OCI-LY1 (cell line): Measurements from ENCODE around the gene ZNF219.

ENCODE experiments used
- H2AFZ ChIP-seq: fragments of 200-600 bp; sonication (generic), shearing (Covaris generic); 2 replicates; pipeline ENCODE4 v1.6.0; 2014; ENCODE audit warnings: antibody characterized with exemption, mild to moderate bottlenecking, low read length
- H3F3A ChIP-seq: fragments of 200-600 bp; sonication (generic), shearing (Covaris generic); 2 replicates; pipeline ENCODE4 v1.6.0; 2014; ENCODE audit warnings: mild to moderate bottlenecking, antibody characterized with exemption, low read length, moderate library complexity; ENCODE audit not compliant: insufficient read depth
- H3K27ac ChIP-seq: fragments of 200-600 bp; sonication (generic); 2 replicates; pipeline ENCODE4 v1.5.1; 2014; ENCODE audit warnings: low read length, mixed run types, mild to moderate bottlenecking, low read depth; ENCODE audit not compliant: poor library complexity, severe bottlenecking
- H3K27me3 ChIP-seq: fragments of 200-600 bp; sonication (generic); 2 replicates; pipeline ENCODE4 v1.6.0; 2014; ENCODE audit warnings: antibody characterized with exemption, mild to moderate bottlenecking, low read length, moderate library complexity; ENCODE audit not compliant: insufficient read depth
- H3K36me3 ChIP-seq: fragments of 200-600 bp; sonication (generic); 2 replicates; pipeline ENCODE4 v1.6.1; 2014; ENCODE audit warnings: mild to moderate bottlenecking, antibody characterized with exemption, low read length, moderate library complexity, mixed read lengths; ENCODE audit not compliant: insufficient read depth
- H3K4me1 ChIP-seq: fragments of 200-600 bp; sonication (generic); 2 replicates; pipeline ENCODE4 v1.5.1; 2014; ENCODE audit warnings: mild to moderate bottlenecking, low read length, moderate library complexity; ENCODE audit not compliant: insufficient read depth, severe bottlenecking
- H3K4me2 ChIP-seq: fragments of 200-600 bp; sonication (generic), shearing (Covaris generic); 2 replicates; pipeline ENCODE4 v1.6.1; 2014; ENCODE audit warnings: low read length
- H3K4me3 ChIP-seq: fragments of 200-600 bp; sonication (generic); 2 replicates; pipeline ENCODE4 v1.5.1; 2014; ENCODE audit warnings: low read length, low read depth, mild to moderate bottlenecking, mixed read lengths; ENCODE audit not compliant: poor library complexity, severe bottlenecking
- H3K79me2 ChIP-seq: fragments of 200-600 bp; shearing (Covaris generic); 2 replicates; pipeline ENCODE4 v1.6.1; 2016; ENCODE audit warnings: mixed run types, low read length, mixed read lengths; ENCODE audit not compliant: insufficient read depth
- H3K9ac ChIP-seq: fragments of 200-600 bp; sonication (generic), shearing (Covaris generic); 2 replicates; pipeline ENCODE4 v1.6.1; 2014; ENCODE audit warnings: mild to moderate bottlenecking, low read length, mixed read lengths
- H3K9me2 ChIP-seq: fragments of 200-600 bp; sonication (generic), shearing (Covaris generic); 2 replicates; pipeline ENCODE4 v1.6.1; 2014; ENCODE audit warnings: low read depth, mild to moderate bottlenecking, low read length, mixed read lengths
- H3K9me3 ChIP-seq: fragments of 200-600 bp; shearing (Covaris generic); 2 replicates; pipeline ENCODE4 v1.6.1; 2014; ENCODE audit warnings: low read length, mixed read lengths
- H4K20me1 ChIP-seq: fragments of 200-600 bp; sonication (generic), shearing (Covaris generic); 2 replicates; pipeline ENCODE4 v1.6.0; 2016; ENCODE audit warnings: mild to moderate bottlenecking, low read length; ENCODE audit not compliant: insufficient read depth
- CTCF ChIP-seq: fragments of 200-600 bp; sonication (generic), shearing (Covaris generic); IDR thresholded peaks from 2 replicates; pipeline ENCODE4 v1.5.1; 2017; ENCODE audit warnings: mild to moderate bottlenecking, antibody characterized with exemption, low read length, moderate library complexity, mixed read lengths
- EZH2 ChIP-seq: fragments of 200-600 bp; sonication (generic), shearing (Covaris generic); IDR thresholded peaks from 2 replicates; pipeline ENCODE4 v1.8.0; 2017; ENCODE audit warnings: borderline replicate concordance, mixed run types, mild to moderate bottlenecking, antibody characterized with exemption, low read length, moderate library complexity, mixed read lengths

The ZNF219 gene

GRCh38 chr14:21086908-21087293, 11.6 kb downstream of the ZNF219 start:
- Histone ChIP-seq H3K27ac (no peak overlapping the region), H3K9me3 (no peaks in the 10 kb centered on the region), H3K79me2 (no peaks in the 10 kb centered on the region), H4K20me1 (no peaks in the 10 kb centered on the region), H2AFZ (no peak overlapping the region), H3K4me2 (no peak overlapping the region), H3K4me3 (no peak overlapping the region), H3K4me1 (no peaks in the 10 kb centered on the region), H3K36me3 (no peaks in the 10 kb centered on the region), H3F3A (no peaks in the 10 kb centered on the region), H3K27me3 (peaks cover 9% of the 10 kb centered on the region; the same call in 1 of the 2 replicates), H3K9ac (no peak overlapping the region), H3K9me2 (no peaks in the 10 kb centered on the region)
- TF ChIP-seq EZH2 (no peak), CTCF (no peak)

DNA sequence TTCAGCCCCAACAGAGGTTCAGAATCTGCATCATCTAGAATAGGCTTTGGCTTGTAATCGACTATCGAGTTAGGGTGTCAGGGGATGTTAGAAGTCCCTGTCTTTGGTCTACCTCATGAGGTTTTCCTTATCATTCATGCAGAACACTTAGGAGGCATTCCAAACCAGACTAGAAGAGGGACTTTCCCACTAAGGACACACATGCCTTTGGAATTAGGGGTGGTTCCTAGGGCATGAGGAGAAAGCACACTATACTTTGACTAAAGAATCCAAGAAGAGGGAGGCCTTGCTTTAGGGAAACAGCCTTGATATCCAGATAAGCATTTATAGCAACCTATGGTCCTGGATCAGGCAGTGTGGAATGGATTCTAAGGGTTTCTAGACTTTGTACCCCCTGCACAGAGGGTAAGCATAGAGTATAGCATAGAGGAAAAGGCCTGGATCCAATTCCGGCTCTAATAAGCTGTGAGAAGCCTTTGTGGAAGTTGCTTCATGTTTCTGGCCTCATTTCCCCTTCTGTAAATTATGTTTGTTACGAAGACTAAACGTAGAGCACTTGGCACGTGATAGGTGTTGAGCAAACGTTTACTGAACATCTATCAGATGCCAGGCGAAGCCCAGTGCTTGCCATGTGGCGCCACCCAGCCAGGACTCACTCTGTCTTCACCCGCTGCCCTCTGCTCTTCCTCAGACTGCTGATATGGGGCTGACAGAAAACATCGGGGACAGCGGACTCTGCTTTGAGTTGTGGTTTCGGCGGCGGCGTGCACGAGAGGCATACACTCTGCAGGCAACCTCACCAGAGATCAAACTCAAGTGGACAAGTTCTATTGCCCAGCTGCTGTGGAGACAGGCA, 13.2 kb downstream of the ZNF219 start:
- Histone ChIP-seq H4K20me1 (no peaks in the 10 kb centered on the region), H3K27ac (no peak overlapping the region), H2AFZ (no peak overlapping the region), H3K4me1 (no peaks in the 10 kb centered on the region), H3K79me2 (no peaks in the 10 kb centered on the region), H3K4me3 (no peak overlapping the region), H3K9ac (no peak overlapping the region), H3K9me2 (no peaks in the 10 kb centered on the region), H3F3A (no peaks in the 10 kb centered on the region), H3K9me3 (no peaks in the 10 kb centered on the region), H3K36me3 (no peaks in the 10 kb centered on the region), H3K27me3 (peaks cover 9% of the 10 kb centered on the region; the same call in 1 of the 2 replicates), H3K4me2 (no peak overlapping the region)
- no peak for TF ChIP-seq CTCF
- TF ChIP-seq EZH2, result no peak

DNA sequence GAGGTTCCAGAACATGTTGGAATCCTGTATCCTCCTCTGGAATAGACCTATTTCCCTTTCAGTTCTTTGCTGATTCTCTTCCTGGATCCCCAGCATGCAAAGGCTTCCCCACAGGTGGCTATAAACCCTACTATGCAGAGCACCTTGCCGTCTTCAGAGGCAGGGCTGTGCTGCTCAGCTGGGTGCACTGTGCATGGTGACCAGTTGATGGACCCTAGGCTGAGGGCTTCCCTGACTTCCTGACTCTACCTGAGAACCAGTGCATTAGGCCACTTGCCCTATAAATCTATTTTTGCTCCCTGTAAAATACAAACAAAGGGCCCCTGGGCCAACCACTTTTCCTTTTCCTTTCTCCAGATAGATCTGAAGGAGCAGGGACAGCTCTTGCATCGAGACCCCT, 14.1 kb downstream of the ZNF219 start:
- H3K27ac ChIP-seq, result no peak overlapping the region
- no peaks in the 10 kb centered on the region for H3K79me2 ChIP-seq
- H3K4me3 ChIP-seq, result no peak overlapping the region
- H3F3A ChIP-seq, result no peaks in the 10 kb centered on the region
- no peaks in the 10 kb centered on the region for H3K9me3 ChIP-seq
- H3K9ac ChIP-seq, result no peak overlapping the region
- no peaks in the 10 kb centered on the region for H3K4me1 ChIP-seq
- no peak overlapping the region for H3K4me2 ChIP-seq
- H2AFZ ChIP-seq, result no peak overlapping the region
- TF ChIP-seq EZH2 (no peak), CTCF (no peak)
- no peaks in the 10 kb centered on the region for H3K36me3 ChIP-seq
- no peaks in the 10 kb centered on the region for H3K9me2 ChIP-seq
- H4K20me1 ChIP-seq, result no peaks in the 10 kb centered on the region
- H3K27me3 ChIP-seq, result peaks cover 9% of the 10 kb centered on the region; the same call in 1 of the 2 replicates
